Esophagus squamous epithelium (tissue), 5 donors: ENCODE data around the gene CACNA1D. TPM values are rescaled to one million over a fixed set of nuclear protein-coding genes. Genes with fewer than 3 reads are reported as not detected.
A peak's percentile ranks its signal among the peaks of the same experiment; 100 is the strongest.

Experiments used
- DNase-seq: peaks from one replicate; lab custom pipeline; 2025; lab: John Stamatoyannopoulos, UW
- H3K27ac ChIP-seq, 4 donors: fragments of 200-600 bp; sonication (generic); one replicate each; pipeline ENCODE4 v1.5.1; 2016 to 2019; ENCODE audit warnings: mild to moderate bottlenecking in 1 of 4
- H3K27me3 ChIP-seq, 4 donors: fragments of 200-600 bp; sonication (generic); 1 replicate in 3 of 4; 2 replicates in 1 of 4; pipeline versions ENCODE4 v1.5.1 to v1.6.0; 2017 to 2021; ENCODE audit warnings: antibody characterized with exemption in 1 of 4
- H3K36me3 ChIP-seq, 3 donors: fragments of 200-600 bp; sonication (generic); one replicate each; pipeline ENCODE4 v1.5.1; 2016 to 2019
- H3K4me1 ChIP-seq, 3 donors: fragments of 200-600 bp; sonication (generic); one replicate each; pipeline ENCODE4 v1.5.1; 2017 to 2019
- H3K4me3 ChIP-seq, 4 donors: fragments of 200-600 bp; sonication (generic); 1 replicate in 3 of 4; 2 replicates in 1 of 4; pipeline ENCODE4 v1.5.1; 2016 to 2019; ENCODE audit warnings: mild to moderate bottlenecking in 2 of 4, moderate library complexity in 1 of 4
- H3K9me3 ChIP-seq, 3 donors: fragments of 200-600 bp; sonication (generic); one replicate each; pipeline ENCODE4 v1.5.1; 2016 to 2019
- CTCF ChIP-seq, 6 experiments: fragments of 450-650 bp in 4 of 6; fragments of 200-600 bp in 2 of 6; sonication (generic) in 2 of 6; IDR thresholded peaks; one replicate each; pipeline ENCODE4 v1.5.1; 2016 to 2019; ENCODE audit warnings: antibody characterized with exemption in 6 of 6, mild to moderate bottlenecking in 4 of 6, moderate library complexity in 4 of 6
- POLR2A ChIP-seq, 4 donors: fragments of 450-650 bp; IDR thresholded peaks; one replicate each; pipeline ENCODE4 v1.6.1; 2017; ENCODE audit warnings: antibody characterized with exemption in 4 of 4, mild to moderate bottlenecking in 4 of 4, moderate library complexity in 3 of 4
- WGBS, 2 donors: methylation state at CpG; one replicate each; pipeline ENCODE4 v1.1.5; 2018; 5-methylcytosine and 5-hydroxymethylcytosine counted together
- intact Hi-C: fragments of 100-400 bp; cut with DNase I; formaldehyde crosslinking; loops from one replicate; pipeline ENCODE4 v1.15.0; 2022
- total RNA-seq, 4 donors: library from RNA; depleted of rRNA; stranded (reverse); fragments of >200 nt; gene quantifications; one replicate each; pipeline ENCODE4 v1.1.0, GENCODE V29; 2016
- donor health status: DM: yes; HTN: yes; CAD: no.

The CACNA1D gene
- total RNA-seq, 4 donors from 2014 or later, result 0.56 to 4.5 (median 3.1) TPM

- intact Hi-C loops, result no loop called here
- H3K27ac ChIP-seq, result no peak overlapping the region
- H3K4me3 ChIP-seq, result no peak overlapping the region
- H3K36me3 ChIP-seq, result no peaks in the 10 kb centered on the region
- peaks cover 0 to 12% (median 4%) of the 10 kb centered on the region in 3 donors for H3K4me1 ChIP-seq
- TF ChIP-seq POLR2A (IDR thresholded peaks at IDR 0.05), result no peak
- no peak for TF ChIP-seq CTCF (IDR thresholded peaks at IDR 0.05)
- DNase-seq, result no peak
- H3K9me3 ChIP-seq, result no peaks in the 10 kb centered on the region
- 73 to 94% methylated on average over 5 of the region's 5 CpGs for WGBS, 2 donors
- peaks cover 0 to 25% (median 0%) of the 10 kb centered on the region in 4 donors for H3K27me3 ChIP-seq
Observed at GRCh38 chr3:53641397-53641796, 147.0 kb downstream of the CACNA1D start.

GRCh38 chr3:53642211-53642610 lies 147.8 kb downstream of the CACNA1D start:
- peaks cover 0 to 24% (median 0%) of the 10 kb centered on the region in 4 donors for H3K27me3 ChIP-seq
- TF ChIP-seq CTCF (IDR thresholded peaks at IDR 0.05), result no peak
- no peak for TF ChIP-seq POLR2A (IDR thresholded peaks at IDR 0.05)
- intact Hi-C loops, result no loop called here
- H3K27ac ChIP-seq, result no peak overlapping the region
- peaks cover 0 to 19% (median 5%) of the 10 kb centered on the region in 3 donors for H3K4me1 ChIP-seq
- H3K4me3 ChIP-seq, result no peak overlapping the region
- H3K9me3 ChIP-seq, result no peaks in the 10 kb centered on the region
- no peaks in the 10 kb centered on the region for H3K36me3 ChIP-seq
- WGBS, 2 donors, result 29 to 66% methylated on average over 1 to 3 of the region's 4 CpGs
- no peak for DNase-seq

- Histone ChIP-seq H3K36me3 (no peaks in the 10 kb centered on the region), H3K27ac (no peak overlapping the region), H3K4me3 (no peak overlapping the region), H3K9me3 (no peaks in the 10 kb centered on the region), H3K4me1 (peaks cover 0 to 27% (median 5%) of the 10 kb centered on the region in 3 donors), H3K27me3 (peaks cover 0 to 28% (median 0%) of the 10 kb centered on the region in 4 donors)
- DNase-seq, result no peak
- intact Hi-C loops, result no loop called here
- 75 to 81% methylated on average over 2 to 4 of the region's 4 CpGs for WGBS, 2 donors
- no peak for TF ChIP-seq CTCF (IDR thresholded peaks at IDR 0.05)
- TF ChIP-seq POLR2A (IDR thresholded peaks at IDR 0.05), result no peak
Observed at GRCh38 chr3:53643757-53644156, 149.3 kb downstream of the CACNA1D start.

GRCh38 chr3:53645754-53646153 lies 151.3 kb downstream of the CACNA1D start:
- TF ChIP-seq CTCF (IDR thresholded peaks at IDR 0.05), result no peak
- no peak for TF ChIP-seq POLR2A (IDR thresholded peaks at IDR 0.05)
- 36 to 46% methylated on average over 3 of the region's 3 CpGs for WGBS, 2 donors
- Histone ChIP-seq H3K4me3 (no peak overlapping the region), H3K4me1 (peaks cover 0 to 27% (median 5%) of the 10 kb centered on the region in 3 donors), H3K36me3 (no peaks in the 10 kb centered on the region), H3K27me3 (peaks cover 0 to 28% (median 0%) of the 10 kb centered on the region in 4 donors), H3K27ac (peak overlapping the region in 1 of 4 donors; percentile 17), H3K9me3 (no peaks in the 10 kb centered on the region)
- no peak for DNase-seq
- intact Hi-C loops, result no loop called here

GRCh38 chr3:53646723-53647122 lies 152.3 kb downstream of the CACNA1D start:
- Histone ChIP-seq H3K4me3 (no peak overlapping the region), H3K4me1 (peaks cover 0 to 27% (median 5%) of the 10 kb centered on the region in 3 donors), H3K36me3 (no peaks in the 10 kb centered on the region), H3K27ac (peak overlapping the region in 1 of 4 donors; percentile 17), H3K27me3 (peaks cover 0 to 19% (median 0%) of the 10 kb centered on the region in 4 donors), H3K9me3 (no peaks in the 10 kb centered on the region)
- intact Hi-C loops, result no loop called here
- no peak for DNase-seq
- TF ChIP-seq CTCF (IDR thresholded peaks at IDR 0.05) (no peak), POLR2A (IDR thresholded peaks at IDR 0.05) (no peak)
- 29 to 82% methylated on average over 1 to 3 of the region's 3 CpGs for WGBS, 2 donors
